ENCODE measurements around the gene AUTS2.

The AUTS2 gene

GRCh38 chr7:70240873-70241272, 642.6 kb downstream of the AUTS2 start:
- no peak overlapping the region for H3K4me3 ChIP-seq (replicated peaks in 1 of 2; ENCODE audit: low read depth in 2 of 2, low read length in 2 of 2)
- no peak for DNase-seq (ENCODE audit: low read depth in 2 of 2)
- no peak for TF ChIP-seq CTCF (IDR thresholded peaks at IDR 0.05; ENCODE audit: low read depth, low read length)

- no peak for DNase-seq (ENCODE audit: low read depth in 2 of 2)
- TF ChIP-seq CTCF (IDR thresholded peaks at IDR 0.05; ENCODE audit: low read depth, low read length) = no peak
- H3K4me3 ChIP-seq (replicated peaks in 1 of 2; ENCODE audit: low read depth in 2 of 2, low read length in 2 of 2) = no peak overlapping the region
Observed at GRCh38 chr7:70241536-70242175, 643.4 kb downstream of the AUTS2 start.

- no peak for TF ChIP-seq CTCF (IDR thresholded peaks at IDR 0.05; ENCODE audit: low read depth, low read length)
Observed at GRCh38 chr7:70242826-70243225, 644.6 kb downstream of the AUTS2 start.

GRCh38 chr7:70243443-70243842, 645.2 kb downstream of the AUTS2 start:
- no peak for TF ChIP-seq CTCF (IDR thresholded peaks at IDR 0.05; ENCODE audit: low read depth, low read length)
- no peak for DNase-seq (ENCODE audit: low read depth in 2 of 2)
- H3K4me3 ChIP-seq (replicated peaks in 1 of 2; ENCODE audit: low read depth in 2 of 2, low read length in 2 of 2) = no peak overlapping the region

More at GRCh38 chr7:70242826-70243225, 644.6 kb downstream of the AUTS2 start:
- H3K4me3 ChIP-seq (replicated peaks in 1 of 2; ENCODE audit: low read depth in 2 of 2, low read length in 2 of 2) = no peak overlapping the region
- no peak for DNase-seq (ENCODE audit: low read depth in 2 of 2)

- no peak for TF ChIP-seq CTCF (IDR thresholded peaks at IDR 0.05; ENCODE audit: low read depth, low read length)
- H3K4me3 ChIP-seq (replicated peaks in 1 of 2; ENCODE audit: low read depth in 2 of 2, low read length in 2 of 2) = no peak overlapping the region
Observed at GRCh38 chr7:70257921-70258320, 659.6 kb downstream of the AUTS2 start.

GRCh38 chr7:70259502-70259901, 661.2 kb downstream of the AUTS2 start:
- DNase-seq (ENCODE audit: low read depth in 2 of 2) = peak in 1 of 2 donors; percentile 4
- TF ChIP-seq CTCF (IDR thresholded peaks at IDR 0.05; ENCODE audit: low read depth, low read length) = no peak

More at GRCh38 chr7:70257921-70258320, 659.6 kb downstream of the AUTS2 start:
- no peak for DNase-seq (ENCODE audit: low read depth in 2 of 2)

More at GRCh38 chr7:70259502-70259901, 661.2 kb downstream of the AUTS2 start:
- H3K4me3 ChIP-seq (replicated peaks in 1 of 2; ENCODE audit: low read depth in 2 of 2, low read length in 2 of 2) = no peak overlapping the region
